Loucy (cell line): ENCODE data around the gene KCNIP3.

Source experiments
- H2AFZ ChIP-seq: fragments of 200-600 bp; sonication (generic); 2 replicates; pipeline ENCODE4 v1.6.0; 2016; ENCODE audit warnings: antibody characterized with exemption, mild to moderate bottlenecking, low read length, moderate library complexity
- H3F3A ChIP-seq: fragments of 200-600 bp; 2 replicates; pipeline ENCODE4 v1.6.0; 2016; ENCODE audit warnings: antibody characterized with exemption, low read depth, mild to moderate bottlenecking
- H3K27me3 ChIP-seq: fragments of 200-600 bp; sonication (generic); 2 replicates; pipeline ENCODE4 v1.6.1; 2014; ENCODE audit warnings: low read length, mild to moderate bottlenecking; ENCODE audit not compliant: insufficient read depth, poor library complexity, severe bottlenecking
- H3K36me3 ChIP-seq: fragments of 200-600 bp; sonication (generic); 2 replicates; pipeline ENCODE4 v1.6.1; 2016; ENCODE audit warnings: low read length; ENCODE audit not compliant: insufficient read depth
- H3K4me1 ChIP-seq: fragments of 200-600 bp; sonication (generic); 2 replicates; pipeline ENCODE4 v1.5.1; 2014; ENCODE audit warnings: low read length, mild to moderate bottlenecking; ENCODE audit not compliant: insufficient read depth, poor library complexity, severe bottlenecking
- H3K4me2 ChIP-seq: fragments of 200-600 bp; sonication (generic); 2 replicates; pipeline ENCODE4 v1.6.0; 2014; ENCODE audit warnings: antibody characterized with exemption, low read length, low read depth, mild to moderate bottlenecking; ENCODE audit not compliant: poor library complexity, severe bottlenecking
- H3K4me3 ChIP-seq: fragments of 200-600 bp; sonication (generic); 2 replicates; pipeline ENCODE4 v1.5.1; 2014; ENCODE audit warnings: low read length, mild to moderate bottlenecking, mixed read lengths; ENCODE audit not compliant: poor library complexity, severe bottlenecking
- H3K79me2 ChIP-seq: fragments of 200-600 bp; sonication (generic); 2 replicates; pipeline ENCODE4 v1.6.1; 2014; ENCODE audit warnings: low read length; ENCODE audit not compliant: insufficient read depth
- H3K9ac ChIP-seq: fragments of 200-600 bp; sonication (generic); 2 replicates; pipeline ENCODE4 v1.6.0; 2014; ENCODE audit warnings: mild to moderate bottlenecking, low read depth, low read length, moderate library complexity; ENCODE audit not compliant: poor library complexity, severe bottlenecking
- H3K9me2 ChIP-seq: fragments of 200-600 bp; sonication (generic); replicated peaks from 2 replicates; pipeline ENCODE4 v1.6.1; 2016; ENCODE audit warnings: low read depth, low read length, mixed read lengths
- H3K9me3 ChIP-seq: fragments of 200-600 bp; sonication (generic); 2 replicates; pipeline ENCODE4 v1.6.1; 2014; ENCODE audit warnings: mild to moderate bottlenecking, antibody characterized with exemption, low read length, low read depth; ENCODE audit not compliant: insufficient read depth
- H4K20me1 ChIP-seq: fragments of 200-600 bp; sonication (generic); 2 replicates; pipeline ENCODE4 v1.6.0; 2014; ENCODE audit warnings: antibody characterized with exemption, low read length, mild to moderate bottlenecking; ENCODE audit not compliant: insufficient read depth, poor library complexity, severe bottlenecking
- EZH2phosphoT487 ChIP-seq: fragments of 200-600 bp; IDR thresholded peaks from 2 replicates; pipeline ENCODE4 v1.6.1; 2018; ENCODE audit warnings: antibody characterized with exemption, mild to moderate bottlenecking, moderate library complexity, borderline replicate concordance
- TF ChIP-seq, protein P1 (sequence below): fragments of 200-600 bp; sonication (generic); conservative IDR thresholded peaks from 2 replicates; pipeline ENCODE4 v1.5.1; 2014; ENCODE audit warnings: mild to moderate bottlenecking, antibody characterized with exemption, low read length

KCNIP3 gene

DNA sequence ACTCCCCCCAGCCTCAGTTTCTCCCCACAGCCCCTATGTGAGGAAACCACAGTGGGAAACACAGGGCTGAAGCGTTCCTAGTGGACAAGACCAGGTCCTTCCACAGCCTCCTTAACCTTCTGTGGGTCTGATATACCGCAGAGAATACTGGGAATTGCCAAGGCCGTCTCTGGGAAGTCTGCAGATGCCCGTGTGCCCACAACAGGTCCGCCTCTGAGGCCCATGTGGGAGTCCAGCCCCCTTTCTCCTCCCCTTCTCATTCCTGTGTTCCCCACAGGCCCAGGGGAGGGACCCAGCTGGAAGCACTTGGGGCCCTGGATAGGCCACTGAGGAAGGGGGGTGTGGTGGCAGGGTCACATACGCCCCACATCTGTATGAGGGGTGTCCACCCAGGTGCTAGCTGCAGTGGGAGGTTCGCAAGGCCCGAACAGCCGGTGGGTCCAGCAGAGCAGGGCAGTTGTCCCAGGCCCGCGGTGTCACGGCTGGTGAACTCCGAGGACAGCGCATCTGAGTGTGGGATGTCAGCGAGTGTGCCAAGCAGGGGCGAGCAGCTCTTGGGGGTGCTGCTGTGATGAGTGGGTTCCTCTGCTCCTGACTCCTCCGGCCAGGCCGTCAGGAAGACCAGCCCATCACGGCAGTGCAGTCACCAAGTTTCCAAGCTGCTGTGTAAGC is 2.4 kb upstream of the KCNIP3 start:
- Histone ChIP-seq H3K9ac (no peak overlapping the region), H3K4me3 (no peak overlapping the region), H3K4me1 (peaks cover 9% of the 10 kb centered on the region)

DNA sequence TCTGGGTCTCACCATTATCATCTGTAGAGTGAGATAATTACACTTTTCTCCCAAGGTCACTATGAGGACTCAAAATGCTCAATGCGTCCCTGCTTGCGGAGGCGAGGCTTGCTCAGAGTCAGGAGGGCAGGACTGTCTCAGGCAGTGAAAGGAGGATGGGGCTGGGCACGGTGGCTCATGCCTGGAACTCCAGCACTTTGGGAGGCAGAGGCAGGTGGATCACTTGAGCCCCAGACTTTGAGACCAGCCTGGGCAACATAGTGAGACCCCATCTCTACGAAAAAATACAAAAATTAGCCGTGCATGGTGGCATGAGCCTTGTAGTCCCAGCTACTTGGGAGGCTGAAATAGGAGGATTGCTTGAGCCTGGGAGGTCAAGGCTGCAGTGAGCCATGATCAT is 1.8 kb upstream of the KCNIP3 start:
- H3F3A ChIP-seq = no peaks in the 10 kb centered on the region
- peaks cover 9% of the 10 kb centered on the region for H3K4me1 ChIP-seq
- H3K79me2 ChIP-seq = no peaks in the 10 kb centered on the region
- TF ChIP-seq, protein P1, sequence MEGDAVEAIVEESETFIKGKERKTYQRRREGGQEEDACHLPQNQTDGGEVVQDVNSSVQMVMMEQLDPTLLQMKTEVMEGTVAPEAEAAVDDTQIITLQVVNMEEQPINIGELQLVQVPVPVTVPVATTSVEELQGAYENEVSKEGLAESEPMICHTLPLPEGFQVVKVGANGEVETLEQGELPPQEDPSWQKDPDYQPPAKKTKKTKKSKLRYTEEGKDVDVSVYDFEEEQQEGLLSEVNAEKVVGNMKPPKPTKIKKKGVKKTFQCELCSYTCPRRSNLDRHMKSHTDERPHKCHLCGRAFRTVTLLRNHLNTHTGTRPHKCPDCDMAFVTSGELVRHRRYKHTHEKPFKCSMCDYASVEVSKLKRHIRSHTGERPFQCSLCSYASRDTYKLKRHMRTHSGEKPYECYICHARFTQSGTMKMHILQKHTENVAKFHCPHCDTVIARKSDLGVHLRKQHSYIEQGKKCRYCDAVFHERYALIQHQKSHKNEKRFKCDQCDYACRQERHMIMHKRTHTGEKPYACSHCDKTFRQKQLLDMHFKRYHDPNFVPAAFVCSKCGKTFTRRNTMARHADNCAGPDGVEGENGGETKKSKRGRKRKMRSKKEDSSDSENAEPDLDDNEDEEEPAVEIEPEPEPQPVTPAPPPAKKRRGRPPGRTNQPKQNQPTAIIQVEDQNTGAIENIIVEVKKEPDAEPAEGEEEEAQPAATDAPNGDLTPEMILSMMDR = no peak
- TF ChIP-seq EZH2phosphoT487 = no peak
- no peak overlapping the region for H3K9ac ChIP-seq
- H3K9me3 ChIP-seq = peaks cover 7% of the 10 kb centered on the region; the same call in 1 of the 2 replicates
- no peaks in the 10 kb centered on the region for H4K20me1 ChIP-seq
- H2AFZ ChIP-seq = no peak overlapping the region
- H3K36me3 ChIP-seq = no peaks in the 10 kb centered on the region
- no peaks in the 10 kb centered on the region for H3K27me3 ChIP-seq
- no peaks in the 10 kb centered on the region for H3K9me2 ChIP-seq
- H3K4me3 ChIP-seq = no peak overlapping the region
- no peak overlapping the region for H3K4me2 ChIP-seq

More for the DNA sequence above, 2.4 kb upstream of the KCNIP3 start:
- H4K20me1 ChIP-seq = no peaks in the 10 kb centered on the region
- no peaks in the 10 kb centered on the region for H3F3A ChIP-seq
- peaks cover 7% of the 10 kb centered on the region; the same call in 1 of the 2 replicates for H3K9me3 ChIP-seq
- H3K79me2 ChIP-seq = no peaks in the 10 kb centered on the region
- H2AFZ ChIP-seq = no peak overlapping the region
- H3K9me2 ChIP-seq = no peaks in the 10 kb centered on the region
- TF ChIP-seq, protein P1 = no peak
- no peak for TF ChIP-seq EZH2phosphoT487
- H3K27me3 ChIP-seq = no peaks in the 10 kb centered on the region
- H3K4me2 ChIP-seq = no peak overlapping the region
- no peaks in the 10 kb centered on the region for H3K36me3 ChIP-seq

- Histone ChIP-seq H2AFZ (no peak overlapping the region), H3F3A (no peaks in the 10 kb centered on the region), H3K4me3 (no peak overlapping the region), H3K9ac (no peak overlapping the region), H3K36me3 (no peaks in the 10 kb centered on the region), H3K27me3 (no peaks in the 10 kb centered on the region), H3K9me2 (no peaks in the 10 kb centered on the region), H3K4me1 (peaks cover 9% of the 10 kb centered on the region), H3K4me2 (no peak overlapping the region), H3K79me2 (no peaks in the 10 kb centered on the region), H3K9me3 (peaks cover 5% of the 10 kb centered on the region; the same call in 1 of the 2 replicates), H4K20me1 (no peaks in the 10 kb centered on the region)
- TF ChIP-seq EZH2phosphoT487 = no peak
- TF ChIP-seq, protein P1 = no peak
Observed at GRCh38 chr2:95296011-95296410, 1.1 kb upstream of the KCNIP3 start.
